Colon (tissue), 2 donors: ENCODE data around the gene SLC25A21.

Experiments
- FAIRE-seq: peaks from 2 replicates; lab custom pipeline; 2012; peaks lifted over from hg19 to GRCh38; lab: Jason Lieb, UNC
- donor health status: control.
- donor health status: control.

The SLC25A21 gene

DNA sequence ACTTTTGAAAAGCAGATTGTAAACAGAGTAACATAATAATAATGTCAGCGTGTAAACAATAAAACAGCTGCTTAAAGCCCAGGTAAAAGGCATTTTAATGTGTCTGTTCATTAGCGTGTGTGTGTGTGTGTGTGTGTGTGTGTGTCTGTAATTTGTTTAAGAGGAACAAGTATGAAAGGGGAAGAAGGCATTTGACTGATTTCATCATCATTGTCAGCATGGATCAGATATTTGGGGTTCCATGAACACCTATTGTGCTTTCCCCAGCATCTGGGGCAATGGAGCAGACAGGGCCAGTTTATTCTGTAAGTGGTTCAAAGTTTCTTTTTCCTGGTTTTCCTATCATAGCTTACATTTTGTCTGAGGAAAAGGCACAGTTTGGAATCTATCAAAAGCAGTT, 28.9 kb downstream of the SLC25A21 start:
- no peak for FAIRE-seq

DNA sequence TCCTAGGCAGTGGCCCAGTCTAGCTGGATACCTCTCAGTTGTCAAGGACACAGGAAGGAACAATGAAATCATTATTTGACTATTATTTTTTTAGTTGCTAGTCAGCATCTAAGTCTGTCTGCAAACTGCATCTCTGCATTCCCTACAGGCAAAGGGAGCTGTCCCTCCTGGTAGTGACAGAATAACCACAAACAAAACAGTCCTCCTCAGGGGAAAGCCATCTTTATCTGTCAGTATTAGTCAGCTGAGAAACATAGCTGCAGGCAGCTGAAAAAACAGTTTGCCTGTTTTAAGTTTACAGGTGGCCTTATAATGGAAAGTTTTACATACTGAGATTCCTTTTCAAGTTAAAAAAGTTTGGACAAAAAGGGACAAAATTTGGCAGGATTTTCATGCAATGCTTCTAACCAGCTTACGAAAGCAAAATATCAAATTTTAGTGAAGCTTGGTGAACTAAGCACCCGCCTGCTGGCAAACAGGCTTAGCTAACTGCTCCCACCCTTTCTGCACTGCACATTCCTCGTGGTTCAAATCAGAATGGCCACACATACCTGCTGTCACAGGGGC, 29.5 kb downstream of the SLC25A21 start:
- FAIRE-seq = no peak

DNA sequence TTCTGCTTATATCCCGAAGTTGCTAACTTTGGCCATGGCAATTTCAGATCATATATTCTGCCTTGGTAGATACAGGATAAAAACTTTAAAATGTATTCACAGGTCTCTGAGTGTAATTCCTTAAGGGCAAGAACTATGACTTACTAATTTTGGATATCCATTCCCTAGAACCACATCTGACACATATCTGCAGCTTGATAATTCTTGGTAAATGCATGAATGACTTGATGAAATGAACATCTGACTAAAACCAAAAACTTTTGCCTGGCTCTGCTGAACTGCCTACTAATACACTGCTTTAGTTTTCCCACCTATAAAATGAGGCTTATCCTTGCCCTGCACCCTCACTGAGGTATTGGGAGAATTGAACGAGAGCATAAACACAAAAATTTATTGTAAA, 32.2 kb downstream of the SLC25A21 start:
- no peak for FAIRE-seq

GRCh38 chr14:37139710-37140109, 32.7 kb downstream of the SLC25A21 start:
- no peak for FAIRE-seq

DNA sequence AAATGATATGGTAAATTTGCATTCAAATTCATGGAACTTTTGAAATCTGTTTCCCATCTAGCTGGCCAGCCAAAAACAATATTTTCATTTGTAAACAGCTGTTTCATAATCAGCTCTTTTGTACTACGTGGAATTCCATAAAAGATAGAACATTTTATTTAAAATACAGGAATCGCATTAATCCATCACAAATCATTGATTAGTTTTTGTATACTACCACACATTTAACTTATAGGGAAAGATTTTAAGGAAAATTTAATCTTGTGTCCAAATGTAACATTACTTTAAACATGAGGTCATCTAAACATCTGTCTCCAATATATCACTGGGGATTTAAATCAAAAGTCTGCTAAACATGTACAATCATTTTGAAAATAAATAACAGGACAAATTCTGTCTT, 33.5 kb downstream of the SLC25A21 start:
- no peak for FAIRE-seq

DNA sequence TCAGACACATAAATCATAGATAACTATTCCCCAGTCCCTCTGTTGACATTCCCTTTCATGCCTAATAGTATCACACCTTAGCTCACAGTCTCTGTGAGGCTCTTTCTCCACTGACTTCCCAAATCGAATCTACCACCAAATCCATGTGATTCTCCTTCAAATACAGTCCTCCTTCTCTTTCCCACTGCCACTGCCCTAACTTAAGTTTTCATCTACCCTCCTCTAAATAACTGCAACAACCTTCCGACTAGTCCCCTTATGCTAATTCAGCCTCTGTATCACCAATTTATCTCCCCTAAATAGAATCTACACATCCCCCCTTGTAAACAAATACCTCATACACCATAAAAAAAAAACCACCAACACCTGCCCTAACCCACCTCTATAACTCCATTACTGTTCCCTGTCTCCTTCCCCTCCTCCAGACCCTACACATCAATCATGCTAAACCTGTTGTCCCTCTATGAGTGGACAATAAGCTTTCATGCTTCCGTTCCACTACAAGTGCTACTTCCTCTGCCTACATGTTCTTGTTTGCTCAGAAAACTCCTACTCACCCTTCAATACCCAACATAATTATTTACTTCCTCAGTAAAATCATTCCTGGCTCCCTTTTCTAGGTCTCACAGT, 39.0 kb downstream of the SLC25A21 start:
- FAIRE-seq = no peak

GRCh38 chr14:37131205-37131604, 41.2 kb downstream of the SLC25A21 start:
- no peak for FAIRE-seq

- no peak for FAIRE-seq
Measured at GRCh38 chr14:37129047-37129446, 43.4 kb downstream of the SLC25A21 start.

DNA sequence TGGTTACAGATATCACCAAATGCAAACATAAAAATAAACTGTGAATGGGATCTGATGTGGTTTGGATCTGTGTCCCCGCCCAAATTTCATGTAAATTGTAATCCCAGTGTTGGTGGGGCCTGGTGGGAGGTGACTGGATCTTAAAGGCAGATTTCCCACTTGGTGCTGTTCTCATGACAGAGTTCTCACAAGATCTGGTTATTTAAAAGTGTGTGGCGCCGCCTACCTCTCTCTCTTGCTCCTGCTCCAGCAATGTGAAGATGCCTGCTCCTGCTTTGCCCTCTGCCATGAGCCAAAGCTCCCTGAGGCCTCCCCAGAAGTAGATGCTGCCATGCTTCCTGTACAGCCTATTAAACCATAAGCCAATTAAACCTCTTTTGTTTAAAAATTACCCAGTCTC, 47.8 kb downstream of the SLC25A21 start:
- no peak for FAIRE-seq

DNA sequence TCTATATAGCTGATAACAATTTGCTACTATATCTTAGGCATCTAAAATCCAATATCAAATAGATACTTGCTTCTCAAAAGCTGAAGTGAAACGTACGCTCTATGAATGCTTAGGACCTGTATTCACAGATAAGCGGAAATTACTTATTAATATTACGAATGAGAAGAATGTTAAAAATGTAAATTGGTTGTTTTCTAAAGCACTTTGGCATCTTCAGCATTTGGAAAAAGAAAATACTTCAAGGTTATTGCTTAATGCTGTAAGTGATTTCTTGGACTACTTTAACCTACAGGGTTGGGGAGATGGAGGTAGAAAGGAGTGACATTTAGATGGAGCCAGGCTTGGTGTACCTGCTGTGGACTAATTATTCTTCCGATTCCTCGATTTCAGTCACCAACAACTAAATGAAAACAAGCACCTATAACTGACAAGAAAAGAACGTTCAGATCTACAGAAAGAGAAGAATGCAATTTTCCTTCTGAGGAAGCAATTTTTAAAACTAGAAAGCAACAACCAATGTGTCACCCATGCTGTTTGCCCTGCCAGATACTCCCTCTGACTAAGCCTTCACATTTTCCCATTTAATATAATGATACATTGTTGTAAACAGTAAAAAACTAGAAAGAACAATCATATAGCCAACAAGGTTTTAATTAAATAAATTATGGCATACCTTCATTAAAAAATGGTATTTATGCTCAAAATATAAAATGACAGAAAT, 49.3 kb downstream of the SLC25A21 start:
- FAIRE-seq = no peak

DNA sequence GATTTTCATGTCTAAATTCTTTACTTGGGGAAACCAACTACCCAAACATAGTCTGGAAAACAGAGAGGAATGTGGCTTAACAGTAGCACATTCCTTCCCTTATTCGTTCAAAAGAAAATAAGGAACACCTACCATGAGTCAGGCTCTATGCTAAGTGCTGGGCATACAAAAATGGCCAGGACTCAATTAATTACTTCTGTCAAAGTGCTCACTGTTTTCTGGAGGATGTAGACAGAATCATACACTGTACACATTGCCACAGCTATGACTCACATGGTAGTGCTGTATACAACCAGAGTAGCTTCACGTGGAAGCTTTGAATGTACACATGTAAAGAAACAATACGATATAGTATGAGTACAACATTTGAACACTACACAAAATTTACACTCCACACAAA, 50.1 kb downstream of the SLC25A21 start:
- FAIRE-seq = no peak

GRCh38 chr14:37118673-37119366, 53.6 kb downstream of the SLC25A21 start:
- FAIRE-seq = no peak

GRCh38 chr14:37116933-37117849, 55.2 kb downstream of the SLC25A21 start:
- FAIRE-seq = no peak

DNA sequence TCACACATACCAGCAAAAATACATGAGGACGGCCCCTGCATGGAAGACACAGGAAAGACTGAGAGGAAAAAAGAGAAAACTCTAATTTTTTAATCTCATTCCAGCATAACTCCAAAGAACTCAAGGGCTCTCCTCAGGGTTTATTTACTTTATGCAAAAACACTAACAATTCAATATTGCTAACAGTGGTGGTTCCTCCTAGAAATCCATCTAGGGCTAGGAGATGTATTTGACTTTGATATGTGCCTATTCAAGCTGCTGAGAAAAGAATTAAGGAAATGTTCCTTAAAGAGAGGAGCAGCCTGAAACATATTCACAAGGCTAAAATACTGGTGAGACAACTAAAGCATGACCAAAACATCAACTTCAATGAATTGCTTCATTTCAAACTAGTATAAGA, 57.0 kb downstream of the SLC25A21 start:
- FAIRE-seq = no peak

DNA sequence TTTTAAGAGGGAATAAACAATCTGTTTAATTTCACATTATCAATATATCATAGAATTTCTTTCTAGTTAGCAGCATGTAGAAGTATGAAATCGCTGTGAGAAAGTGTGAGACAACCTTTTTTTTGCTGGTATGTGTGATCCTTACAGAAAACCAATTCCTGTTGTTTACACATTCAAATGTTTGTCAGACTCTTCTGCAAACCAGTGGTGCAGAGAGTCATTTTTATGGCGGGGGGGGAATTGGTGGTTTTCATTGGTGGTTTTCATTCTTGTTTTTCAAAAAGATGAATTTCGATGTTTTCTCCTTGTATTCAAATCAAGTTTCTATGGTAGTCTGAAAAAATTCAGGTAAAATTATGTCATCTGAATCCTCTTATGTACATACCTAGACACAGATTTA, 57.8 kb downstream of the SLC25A21 start:
- no peak for FAIRE-seq

GRCh38 chr14:37114002-37114401, 58.4 kb downstream of the SLC25A21 start:
- FAIRE-seq = no peak

GRCh38 chr14:37098132-37098531, 74.3 kb downstream of the SLC25A21 start:
- FAIRE-seq = no peak

GRCh38 chr14:37094502-37094901, 77.9 kb downstream of the SLC25A21 start:
- FAIRE-seq = no peak

GRCh38 chr14:37093364-37093763, 79.0 kb downstream of the SLC25A21 start:
- FAIRE-seq = no peak

DNA sequence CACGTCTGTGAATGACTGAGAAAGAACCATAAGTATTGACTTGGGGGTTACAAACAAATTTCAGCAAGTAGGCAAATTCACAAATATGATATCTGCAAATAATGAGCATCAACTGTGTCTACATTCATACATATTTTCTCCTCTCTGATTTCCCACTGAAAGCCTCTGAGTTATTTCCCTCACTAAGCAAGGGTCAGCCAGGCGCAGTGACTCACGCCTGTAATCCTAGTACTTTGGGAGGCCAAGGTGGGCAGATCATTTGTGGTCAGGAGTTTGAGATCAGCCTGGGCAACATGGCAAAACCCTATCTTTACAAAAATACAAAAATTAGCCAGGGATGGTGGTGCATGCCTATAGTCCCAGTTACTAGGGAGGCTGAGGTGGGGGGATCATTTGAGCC, 80.8 kb downstream of the SLC25A21 start:
- FAIRE-seq = no peak

GRCh38 chr14:37090026-37090425, 82.4 kb downstream of the SLC25A21 start:
- FAIRE-seq = no peak

DNA sequence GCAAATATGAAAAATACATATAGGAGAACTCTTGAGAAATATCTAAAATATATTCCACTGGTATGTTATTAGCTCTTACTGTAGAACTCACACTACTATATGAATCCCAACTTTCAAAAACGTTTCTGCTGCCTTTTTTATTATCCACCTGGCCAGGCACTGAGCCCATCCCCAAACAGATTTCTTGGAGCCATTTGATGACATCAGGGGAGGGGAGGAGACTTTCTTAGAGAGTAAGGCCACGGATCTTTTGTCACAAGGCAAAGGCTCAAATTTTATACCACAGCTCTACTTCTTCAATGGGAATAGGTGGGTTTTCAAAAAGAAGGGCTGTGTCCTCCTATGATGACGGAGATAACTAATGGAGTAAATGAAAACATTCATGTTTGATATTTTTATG, 83.0 kb downstream of the SLC25A21 start:
- no peak for FAIRE-seq
